ENCODE measurements around the gene LIPC.

- TF ChIP-seq FOXP1 (CRISPR knock-in tag; IDR thresholded peaks at IDR 0.05; ENCODE audit: borderline replicate concordance) (no peak), CTCF (IDR thresholded peaks at IDR 0.05) (no peak), FOXK1 (CRISPR knock-in tag; IDR thresholded peaks at IDR 0.05) (no peak)
Measured at GRCh38 chr15:58528188-58528870, 96.5 kb downstream of the LIPC start.
